ENCODE results near the gene IMMP2L.

Gene IMMP2L

GRCh38 chr7:111439977-111440376 lies 122.3 kb downstream of the IMMP2L start:
- H2AFZ ChIP-seq (ENCODE audit: low read length) = no peak overlapping the region
- H3K9me3 ChIP-seq (ENCODE audit: insufficient read depth, low read depth, low read length) = peaks cover 3% of the 10 kb centered on the region; the same call in 1 of the 2 replicates
- no peak overlapping the region for H3K4me2 ChIP-seq (ENCODE audit: low read depth, low read length, poor library complexity, severe bottlenecking)
- H3K4me3 ChIP-seq (ENCODE audit: low read length, poor library complexity, severe bottlenecking) = no peak overlapping the region
- no peak for TF ChIP-seq CTCF (conservative IDR thresholded peaks at IDR 0.05; ENCODE audit: low read length)
- TF ChIP-seq EZH2phosphoT487 (IDR thresholded peaks at IDR 0.05; ENCODE audit: borderline replicate concordance) = no peak
- H3K27me3 ChIP-seq (ENCODE audit: insufficient read depth, low read length, poor library complexity, severe bottlenecking) = no peaks in the 10 kb centered on the region
- no peaks in the 10 kb centered on the region for H3K4me1 ChIP-seq (ENCODE audit: insufficient read depth, low read length, poor library complexity, severe bottlenecking)
- H4K20me1 ChIP-seq (ENCODE audit: insufficient read depth, low read length, poor library complexity, severe bottlenecking) = no peaks in the 10 kb centered on the region
- no peaks in the 10 kb centered on the region for H3K9me2 ChIP-seq (replicated peaks; ENCODE audit: low read depth, low read length)
- H3F3A ChIP-seq (ENCODE audit: low read depth) = no peaks in the 10 kb centered on the region
- H3K36me3 ChIP-seq (ENCODE audit: insufficient read depth, low read length) = no peaks in the 10 kb centered on the region
- H3K9ac ChIP-seq (ENCODE audit: low read depth, low read length, poor library complexity, severe bottlenecking) = no peak overlapping the region
- no peaks in the 10 kb centered on the region for H3K79me2 ChIP-seq (ENCODE audit: insufficient read depth, low read length)

DNA sequence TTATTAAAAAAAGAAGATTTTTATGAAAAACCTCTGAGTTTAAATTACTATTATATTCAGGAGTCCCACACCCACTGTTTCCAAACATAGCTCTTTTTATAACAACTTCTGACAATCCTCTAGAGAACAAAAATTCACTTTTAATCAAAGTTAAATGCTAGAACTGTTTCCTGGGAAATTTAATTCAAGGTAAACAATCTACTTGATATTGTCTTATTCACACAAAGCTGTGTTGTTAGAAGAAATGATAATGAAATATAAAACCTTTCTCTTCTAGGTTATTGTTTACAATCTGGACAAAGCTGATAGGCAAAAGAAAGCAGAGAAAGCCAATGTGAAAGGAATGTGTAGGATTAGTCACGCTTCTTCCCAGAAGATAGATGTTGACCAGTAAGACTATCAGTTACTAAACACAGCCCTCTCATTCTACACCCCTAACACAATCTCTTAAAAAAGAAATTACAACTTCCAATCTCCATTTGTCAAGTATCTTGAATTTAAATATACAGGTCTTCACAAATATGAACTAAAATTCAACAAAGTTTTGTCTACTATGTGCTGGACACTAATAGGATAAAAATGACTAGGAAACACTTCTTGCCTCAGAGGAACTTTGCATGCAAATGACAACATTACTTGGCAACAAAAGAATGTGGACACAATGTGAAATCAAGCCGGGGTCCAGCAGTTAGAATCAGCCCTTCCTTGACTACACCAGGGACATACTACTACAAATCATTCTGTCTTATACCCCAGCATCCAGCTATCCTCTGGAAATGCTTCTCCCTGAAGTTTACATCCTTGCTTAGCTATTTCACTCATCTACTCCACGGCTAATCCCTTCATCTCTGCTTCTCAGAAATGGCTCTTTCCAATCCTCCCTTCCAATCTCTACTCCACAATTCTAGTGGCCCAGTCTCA lies 123.7 kb downstream of the IMMP2L start:
- H3K9me3 ChIP-seq (ENCODE audit: insufficient read depth, low read depth, low read length) = peaks cover 9% of the 10 kb centered on the region
- no peak overlapping the region for H2AFZ ChIP-seq (ENCODE audit: low read length)
- H4K20me1 ChIP-seq (ENCODE audit: insufficient read depth, low read length, poor library complexity, severe bottlenecking) = no peaks in the 10 kb centered on the region
- H3K4me3 ChIP-seq (ENCODE audit: low read length, poor library complexity, severe bottlenecking) = no peak overlapping the region
- H3K9me2 ChIP-seq (replicated peaks; ENCODE audit: low read depth, low read length) = no peaks in the 10 kb centered on the region
- H3K4me2 ChIP-seq (ENCODE audit: low read depth, low read length, poor library complexity, severe bottlenecking) = no peak overlapping the region
- no peak overlapping the region for H3K9ac ChIP-seq (ENCODE audit: low read depth, low read length, poor library complexity, severe bottlenecking)
- TF ChIP-seq CTCF (conservative IDR thresholded peaks at IDR 0.05; ENCODE audit: low read length) (no peak), EZH2phosphoT487 (IDR thresholded peaks at IDR 0.05; ENCODE audit: borderline replicate concordance) (no peak)
- no peaks in the 10 kb centered on the region for H3F3A ChIP-seq (ENCODE audit: low read depth)
- no peaks in the 10 kb centered on the region for H3K79me2 ChIP-seq (ENCODE audit: insufficient read depth, low read length)
- no peaks in the 10 kb centered on the region for H3K4me1 ChIP-seq (ENCODE audit: insufficient read depth, low read length, poor library complexity, severe bottlenecking)
- H3K36me3 ChIP-seq (ENCODE audit: insufficient read depth, low read length) = no peaks in the 10 kb centered on the region
- no peaks in the 10 kb centered on the region for H3K27me3 ChIP-seq (ENCODE audit: insufficient read depth, low read length, poor library complexity, severe bottlenecking)

DNA sequence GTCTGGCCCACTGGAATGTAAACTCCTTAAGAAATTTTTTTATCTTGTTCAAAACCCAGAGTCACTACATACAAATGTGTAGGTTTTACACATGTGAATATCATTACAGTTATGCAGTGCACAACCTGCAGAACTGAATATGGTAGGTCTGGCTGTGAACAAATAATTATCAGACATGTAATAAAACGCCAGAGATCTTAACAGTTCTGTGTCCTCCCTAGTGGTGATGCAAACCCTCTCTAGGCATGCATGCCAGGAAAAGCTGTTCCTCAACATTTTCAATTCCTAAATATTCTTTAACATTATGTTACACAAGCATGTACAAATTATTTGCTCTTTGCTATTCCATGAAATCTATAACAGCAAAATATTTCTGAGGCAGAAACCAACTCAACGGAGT lies 124.6 kb downstream of the IMMP2L start:
- Histone ChIP-seq H3K79me2 (ENCODE audit: insufficient read depth, low read length) (no peaks in the 10 kb centered on the region), H3K4me2 (ENCODE audit: low read depth, low read length, poor library complexity, severe bottlenecking) (no peak overlapping the region), H3K27me3 (ENCODE audit: insufficient read depth, low read length, poor library complexity, severe bottlenecking) (no peaks in the 10 kb centered on the region), H3K9me3 (ENCODE audit: insufficient read depth, low read depth, low read length) (peaks cover 11% of the 10 kb centered on the region), H3K9me2 (replicated peaks; ENCODE audit: low read depth, low read length) (no peaks in the 10 kb centered on the region), H4K20me1 (ENCODE audit: insufficient read depth, low read length, poor library complexity, severe bottlenecking) (no peaks in the 10 kb centered on the region), H2AFZ (ENCODE audit: low read length) (no peak overlapping the region), H3K36me3 (ENCODE audit: insufficient read depth, low read length) (no peaks in the 10 kb centered on the region), H3K4me1 (ENCODE audit: insufficient read depth, low read length, poor library complexity, severe bottlenecking) (no peaks in the 10 kb centered on the region), H3K4me3 (ENCODE audit: low read length, poor library complexity, severe bottlenecking) (no peak overlapping the region), H3K9ac (ENCODE audit: low read depth, low read length, poor library complexity, severe bottlenecking) (no peak overlapping the region), H3F3A (ENCODE audit: low read depth) (no peaks in the 10 kb centered on the region)
- TF ChIP-seq CTCF (conservative IDR thresholded peaks at IDR 0.05; ENCODE audit: low read length) = no peak
- no peak for TF ChIP-seq EZH2phosphoT487 (IDR thresholded peaks at IDR 0.05; ENCODE audit: borderline replicate concordance)

Data from Loucy (cell line).